HCT116 (cell line): ENCODE measurements around the gene P2RX1.

Source experiments
- EZH2 ChIP-seq: fragments of 200-600 bp; sonication (generic); IDR thresholded peaks from 2 replicates; pipeline ENCODE4 v1.6.1; 2017; ENCODE audit warnings: antibody characterized with exemption, mixed run types
- EZH2phosphoT487 ChIP-seq: fragments of 200-600 bp; IDR thresholded peaks from 2 replicates; pipeline ENCODE4 v1.6.1; 2018; ENCODE audit warnings: antibody characterized with exemption, borderline replicate concordance
- MAX ChIP-seq: IDR thresholded peaks from 2 replicates; pipeline ENCODE4 v1.6.1; 2012
- POLR2AphosphoS5 ChIP-seq: IDR thresholded peaks from 2 replicates; pipeline ENCODE4 v1.6.1; 2011; ENCODE audit warnings: mild to moderate bottlenecking, low read depth, low read length, moderate library complexity
- RAD21 ChIP-seq: IDR thresholded peaks from 2 replicates; pipeline ENCODE4 v1.6.1; 2012; ENCODE audit warnings: low read depth, mild to moderate bottlenecking
- SP1 ChIP-seq: IDR thresholded peaks from 2 replicates; pipeline ENCODE4 v1.6.1; 2012; ENCODE audit warnings: low read depth
- SRF ChIP-seq: IDR thresholded peaks from 2 replicates; pipeline ENCODE4 v1.6.1; 2012; ENCODE audit warnings: low read depth
- YY1 ChIP-seq: IDR thresholded peaks from 2 replicates; pipeline ENCODE4 v1.6.1; 2011; ENCODE audit warnings: low read length, low read depth, moderate library complexity, mild to moderate bottlenecking; ENCODE audit not compliant: insufficient replicate concordance; ENCODE audit errors: extremely low read depth
- TF ChIP-seq, protein P1 (sequence below), 3 experiments: fragments of 200-600 bp in 1 of 3; sonication (generic) in 1 of 3; IDR thresholded peaks in 2 of 3; conservative IDR thresholded peaks in 1 of 3; 2 replicates each; pipeline ENCODE4 v1.5.1; 2012 to 2017; ENCODE audit warnings: low read depth in 2 of 3, low read length in 2 of 3, antibody characterized with exemption in 1 of 3, borderline replicate concordance in 1 of 3, control low read depth in 1 of 3, mild to moderate bottlenecking in 1 of 3, mixed read lengths in 1 of 3, mixed run types in 1 of 3, moderate library complexity in 1 of 3; ENCODE audit not compliant: insufficient read depth in 1 of 3
- TF ChIP-seq, protein P2 (sequence below): IDR thresholded peaks from 2 replicates; pipeline ENCODE4 v1.6.1; 2012; ENCODE audit warnings: low read depth

DNA sequence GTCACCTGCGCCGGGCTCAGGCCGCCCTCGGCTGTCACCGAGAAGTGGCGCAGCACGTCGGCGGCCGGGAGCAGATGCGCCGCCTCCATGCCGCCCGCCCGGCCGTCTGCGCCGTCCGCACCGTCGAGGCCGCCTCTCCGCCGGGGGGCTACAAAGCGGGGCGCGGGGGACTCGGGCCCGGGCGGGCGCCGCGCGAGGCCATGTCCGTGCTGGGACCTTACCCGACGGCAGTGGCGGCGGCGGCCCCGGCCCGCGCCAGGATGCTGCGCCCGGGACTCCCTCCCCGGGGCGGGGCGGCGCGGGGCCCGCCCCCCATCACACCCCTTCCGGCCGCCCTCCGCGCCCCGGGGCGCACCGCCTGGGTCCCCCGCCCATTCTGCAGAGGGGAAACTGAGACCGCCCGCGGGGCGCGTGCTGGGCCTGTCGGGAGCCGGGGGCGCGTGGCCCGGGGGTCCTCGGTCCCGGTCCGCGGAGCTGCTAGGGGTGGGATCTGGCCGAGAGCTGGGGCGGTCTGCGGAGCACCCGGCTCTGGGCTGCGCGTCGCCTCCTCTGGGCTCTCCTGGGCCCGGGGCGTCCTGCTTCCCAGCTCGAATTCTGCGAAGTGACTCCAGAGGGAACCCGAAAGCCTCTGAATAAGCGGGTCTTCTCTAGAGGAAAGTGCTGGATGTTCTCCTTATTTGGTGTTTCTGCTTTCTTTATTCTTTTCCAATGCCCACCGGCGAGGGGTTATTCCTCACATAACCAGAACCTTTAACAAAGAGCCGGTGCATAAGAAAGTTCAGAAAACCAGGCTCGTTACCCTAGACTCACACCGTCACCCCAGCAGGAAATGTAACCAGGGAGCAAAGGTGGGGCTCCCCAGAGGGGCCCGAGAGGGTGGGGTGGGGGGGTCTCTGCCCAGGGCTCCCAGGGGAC is 48.2 kb upstream of the P2RX1 start, which contains the start of gene ATP2A3:
- no peak for TF ChIP-seq SP1
- TF ChIP-seq, protein P1, sequence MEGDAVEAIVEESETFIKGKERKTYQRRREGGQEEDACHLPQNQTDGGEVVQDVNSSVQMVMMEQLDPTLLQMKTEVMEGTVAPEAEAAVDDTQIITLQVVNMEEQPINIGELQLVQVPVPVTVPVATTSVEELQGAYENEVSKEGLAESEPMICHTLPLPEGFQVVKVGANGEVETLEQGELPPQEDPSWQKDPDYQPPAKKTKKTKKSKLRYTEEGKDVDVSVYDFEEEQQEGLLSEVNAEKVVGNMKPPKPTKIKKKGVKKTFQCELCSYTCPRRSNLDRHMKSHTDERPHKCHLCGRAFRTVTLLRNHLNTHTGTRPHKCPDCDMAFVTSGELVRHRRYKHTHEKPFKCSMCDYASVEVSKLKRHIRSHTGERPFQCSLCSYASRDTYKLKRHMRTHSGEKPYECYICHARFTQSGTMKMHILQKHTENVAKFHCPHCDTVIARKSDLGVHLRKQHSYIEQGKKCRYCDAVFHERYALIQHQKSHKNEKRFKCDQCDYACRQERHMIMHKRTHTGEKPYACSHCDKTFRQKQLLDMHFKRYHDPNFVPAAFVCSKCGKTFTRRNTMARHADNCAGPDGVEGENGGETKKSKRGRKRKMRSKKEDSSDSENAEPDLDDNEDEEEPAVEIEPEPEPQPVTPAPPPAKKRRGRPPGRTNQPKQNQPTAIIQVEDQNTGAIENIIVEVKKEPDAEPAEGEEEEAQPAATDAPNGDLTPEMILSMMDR (IDR thresholded peaks at IDR 0.05 in 2 of 3, conservative IDR thresholded peaks at IDR 0.05 in 1 of 3; ENCODE audit: borderline replicate concordance in 1 of 3, insufficient read depth in 1 of 3, low read depth in 2 of 3, low read length in 2 of 3) = no peak
- no peak; the same call in 1 of the 2 replicates for TF ChIP-seq MAX
- TF ChIP-seq, protein P2, sequence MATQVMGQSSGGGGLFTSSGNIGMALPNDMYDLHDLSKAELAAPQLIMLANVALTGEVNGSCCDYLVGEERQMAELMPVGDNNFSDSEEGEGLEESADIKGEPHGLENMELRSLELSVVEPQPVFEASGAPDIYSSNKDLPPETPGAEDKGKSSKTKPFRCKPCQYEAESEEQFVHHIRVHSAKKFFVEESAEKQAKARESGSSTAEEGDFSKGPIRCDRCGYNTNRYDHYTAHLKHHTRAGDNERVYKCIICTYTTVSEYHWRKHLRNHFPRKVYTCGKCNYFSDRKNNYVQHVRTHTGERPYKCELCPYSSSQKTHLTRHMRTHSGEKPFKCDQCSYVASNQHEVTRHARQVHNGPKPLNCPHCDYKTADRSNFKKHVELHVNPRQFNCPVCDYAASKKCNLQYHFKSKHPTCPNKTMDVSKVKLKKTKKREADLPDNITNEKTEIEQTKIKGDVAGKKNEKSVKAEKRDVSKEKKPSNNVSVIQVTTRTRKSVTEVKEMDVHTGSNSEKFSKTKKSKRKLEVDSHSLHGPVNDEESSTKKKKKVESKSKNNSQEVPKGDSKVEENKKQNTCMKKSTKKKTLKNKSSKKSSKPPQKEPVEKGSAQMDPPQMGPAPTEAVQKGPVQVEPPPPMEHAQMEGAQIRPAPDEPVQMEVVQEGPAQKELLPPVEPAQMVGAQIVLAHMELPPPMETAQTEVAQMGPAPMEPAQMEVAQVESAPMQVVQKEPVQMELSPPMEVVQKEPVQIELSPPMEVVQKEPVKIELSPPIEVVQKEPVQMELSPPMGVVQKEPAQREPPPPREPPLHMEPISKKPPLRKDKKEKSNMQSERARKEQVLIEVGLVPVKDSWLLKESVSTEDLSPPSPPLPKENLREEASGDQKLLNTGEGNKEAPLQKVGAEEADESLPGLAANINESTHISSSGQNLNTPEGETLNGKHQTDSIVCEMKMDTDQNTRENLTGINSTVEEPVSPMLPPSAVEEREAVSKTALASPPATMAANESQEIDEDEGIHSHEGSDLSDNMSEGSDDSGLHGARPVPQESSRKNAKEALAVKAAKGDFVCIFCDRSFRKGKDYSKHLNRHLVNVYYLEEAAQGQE = no peak
- no peak for TF ChIP-seq EZH2
- no peak for TF ChIP-seq EZH2phosphoT487
- no peak for TF ChIP-seq SRF
- no peak for TF ChIP-seq YY1
- TF ChIP-seq POLR2AphosphoS5 = peak; percentile 72
- TF ChIP-seq RAD21 = no peak
